ENCODE data around the gene SF3A1. TPM values are rescaled to one million over a fixed set of nuclear protein-coding genes. Genes with fewer than 3 reads are reported as not detected.

SF3A1 gene
- total and polyA plus RNA-seq, 2 of the 13 experiments (the other 11 are each of a cell fraction or from before 2014, with no cell fraction given): 10.0 to 22.0 TPM

GRCh38 chr22:30405731-30406130, 49.0 kb upstream of the SF3A1 start:
- POLR2A ChIA-PET: interaction anchor here (2.1 to 6.5 kb wide), 2 partner anchors 9 to 17 kb away, joined by 9 to 65 read pairs; partner anchors contain the start of gene SEC14L2
- ATAC-seq (no peak), DNase-seq (ENCODE audit: low spot score) (no peak), FAIRE-seq (peak; percentile 28)
- H3K4me2 ChIP-seq (ENCODE audit: low read depth, low read length): no peak overlapping the region
- 36% methylated on average over 3 of the region's 4 CpGs for WGBS (ENCODE audit: low lambda C conversion rate)
- H3K27me3 ChIP-seq (ENCODE audit: control insufficient read depth in 1 of 2, insufficient read depth in 2 of 2, low read length in 2 of 2): no peaks in the 10 kb centered on the region
- H3K36me3 ChIP-seq (replicated peaks in 1 of 2; ENCODE audit: control insufficient read depth in 1 of 2, insufficient read depth in 2 of 2, low read length in 2 of 2): peaks cover 7 to 23% of the 10 kb centered on the region in 2 experiments; a peak in 4 of 5 replicates
- no peaks in the 10 kb centered on the region for H3K9me3 ChIP-seq (ENCODE audit: low read length)
- no peaks in the 10 kb centered on the region for H3K79me2 ChIP-seq (ENCODE audit: insufficient read depth, low read length)
- peaks cover 60% of the 10 kb centered on the region for H3K4me1 ChIP-seq (ENCODE audit: insufficient read depth, low read length)
- H3K4me3 ChIP-seq (replicated peaks in 1 of 3; ENCODE audit: insufficient read depth in 1 of 3, low read depth in 2 of 3, low read length in 3 of 3): no peak overlapping the region
- in situ Hi-C loops (cut with HindIII; ENCODE audit: extremely low pct_ligation_motif_present, low pct_unique_long_range_greater_than_20kb) (no loop called here), intact Hi-C loops (cut with micrococcal nuclease; ENCODE audit: unreplicated experiment) (no loop called here)
- H3K9ac ChIP-seq (ENCODE audit: insufficient read depth, low read depth, low read length): no peak overlapping the region
- no TSS peak for BruUV-seq (replicated peaks)
- CTCF ChIA-PET (ENCODE audit: low intra/inter-chr PET ratio, low total read pairs): no interaction called here
- no peak overlapping the region for H2AFZ ChIP-seq (ENCODE audit: low read length)
- H4K20me1 ChIP-seq (ENCODE audit: insufficient read depth, low read length): no peaks in the 10 kb centered on the region
- no peak overlapping the region for H3K27ac ChIP-seq (ENCODE audit: extremely low read length, insufficient read depth, low read length)
- TF ChIP-seq MIXL1 (CRISPR knock-in tag; IDR thresholded peaks at IDR 0.05) (0 out of 2 replicates have a peak, but pooled peaks have one; percentile 36), ZMYM2 (CRISPR knock-in tag; IDR thresholded peaks at IDR 0.05) (no peak), ARID2 (CRISPR knock-in tag; IDR thresholded peaks at IDR 0.05; ENCODE audit: borderline replicate concordance) (no peak), SIX4 (CRISPR knock-in tag; IDR thresholded peaks at IDR 0.05) (no peak), IKZF1 (IDR thresholded peaks at IDR 0.05) (no peak), TEAD3 (CRISPR knock-in tag; optimal IDR thresholded peaks at IDR 0.05; ENCODE audit: borderline replicate concordance) (peak; percentile 52), ZNF234 (CRISPR knock-in tag; conservative IDR thresholded peaks at IDR 0.05) (no peak), FOXP1 (IDR thresholded peaks at IDR 0.05) (no peak), FOXP1 (CRISPR knock-in tag; IDR thresholded peaks at IDR 0.05) (0 out of 2 replicates have a peak, but pooled peaks have one; percentile 32), SP4 (CRISPR knock-in tag; IDR thresholded peaks at IDR 0.05) (no peak), POGZ (CRISPR knock-in tag; IDR thresholded peaks at IDR 0.05) (no peak), ZNF879 (CRISPR knock-in tag; IDR thresholded peaks at IDR 0.05) (no peak), ZBTB33 (CRISPR knock-in tag; IDR thresholded peaks at IDR 0.05) (no peak), CSRNP1 (CRISPR knock-in tag; IDR thresholded peaks at IDR 0.05) (no peak), NR2F1 (CRISPR knock-in tag; IDR thresholded peaks at IDR 0.05) (0 out of 4 replicates have a peak, but pooled peaks of 1 of the 2 experiments have one; percentile 23), ZSCAN22 (CRISPR knock-in tag; IDR thresholded peaks at IDR 0.05) (no peak), ZNF292 (CRISPR knock-in tag; IDR thresholded peaks at IDR 0.05; ENCODE audit: borderline replicate concordance, low read depth) (no peak), ZNF337 (CRISPR knock-in tag; IDR thresholded peaks at IDR 0.05; ENCODE audit: borderline replicate concordance, low read depth) (no peak), SAFB2 (CRISPR knock-in tag; IDR thresholded peaks at IDR 0.05; ENCODE audit: borderline replicate concordance, low read depth) (no peak), MEF2D (CRISPR knock-in tag; IDR thresholded peaks at IDR 0.05) (no peak), GFI1 (CRISPR knock-in tag; IDR thresholded peaks at IDR 0.05; ENCODE audit: borderline replicate concordance) (no peak)
- TF ChIP-seq, protein P1, sequence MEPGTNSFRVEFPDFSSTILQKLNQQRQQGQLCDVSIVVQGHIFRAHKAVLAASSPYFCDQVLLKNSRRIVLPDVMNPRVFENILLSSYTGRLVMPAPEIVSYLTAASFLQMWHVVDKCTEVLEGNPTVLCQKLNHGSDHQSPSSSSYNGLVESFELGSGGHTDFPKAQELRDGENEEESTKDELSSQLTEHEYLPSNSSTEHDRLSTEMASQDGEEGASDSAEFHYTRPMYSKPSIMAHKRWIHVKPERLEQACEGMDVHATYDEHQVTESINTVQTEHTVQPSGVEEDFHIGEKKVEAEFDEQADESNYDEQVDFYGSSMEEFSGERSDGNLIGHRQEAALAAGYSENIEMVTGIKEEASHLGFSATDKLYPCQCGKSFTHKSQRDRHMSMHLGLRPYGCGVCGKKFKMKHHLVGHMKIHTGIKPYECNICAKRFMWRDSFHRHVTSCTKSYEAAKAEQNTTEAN (CRISPR knock-in tag; conservative IDR thresholded peaks at IDR 0.05): no peak
